Hepatocyte (in vitro differentiated cells): ENCODE data around the gene TAF10.

ENCODE experiments used
- EZH2 ChIP-seq: fragments of 200-600 bp; sonication (generic); IDR thresholded peaks from 2 replicates; pipeline ENCODE4 v1.6.1; 2016; ENCODE audit warnings: antibody characterized with exemption, mild to moderate bottlenecking, borderline replicate concordance
- EZH2phosphoT487 ChIP-seq: fragments of 200-600 bp; sonication (generic); IDR thresholded peaks from one replicate; pipeline ENCODE4 v1.6.1; 2018; ENCODE audit warnings: antibody characterized with exemption, mild to moderate bottlenecking, low read depth, moderate library complexity; ENCODE audit not compliant: unreplicated experiment, severe bottlenecking
- TF ChIP-seq, protein P1 (sequence below): fragments of 200-600 bp; sonication (generic); IDR thresholded peaks from 2 replicates; pipeline ENCODE4 v1.5.1; 2016; ENCODE audit warnings: antibody characterized with exemption, mild to moderate bottlenecking; ENCODE audit not compliant: poor library complexity

DNA sequence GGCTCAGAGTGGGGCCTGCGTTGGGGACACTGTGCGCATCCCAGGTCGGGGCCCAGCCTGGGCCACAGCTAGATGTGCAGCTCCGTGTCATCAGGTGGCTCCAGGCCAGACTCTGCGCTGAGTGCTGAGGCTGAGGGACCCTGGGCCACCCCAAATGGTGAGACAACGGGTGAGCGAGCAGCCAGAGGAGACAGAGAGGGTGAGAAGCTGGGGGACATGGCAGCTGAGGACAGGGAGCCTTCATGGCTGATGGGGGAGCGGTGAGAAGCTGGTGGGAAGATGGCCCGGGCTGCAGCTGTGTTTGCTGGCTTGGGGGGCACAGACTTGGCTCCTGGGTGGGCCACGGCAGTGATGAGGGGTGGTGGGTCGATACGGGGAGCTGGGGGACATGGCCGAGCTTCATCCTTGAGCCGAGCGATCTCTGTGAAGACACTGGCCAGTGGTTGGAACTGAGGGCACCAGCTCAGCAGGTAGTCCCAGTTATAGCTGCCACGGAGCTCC lies 9.7 kb upstream of the TAF10 start:
- TF ChIP-seq, protein P1, sequence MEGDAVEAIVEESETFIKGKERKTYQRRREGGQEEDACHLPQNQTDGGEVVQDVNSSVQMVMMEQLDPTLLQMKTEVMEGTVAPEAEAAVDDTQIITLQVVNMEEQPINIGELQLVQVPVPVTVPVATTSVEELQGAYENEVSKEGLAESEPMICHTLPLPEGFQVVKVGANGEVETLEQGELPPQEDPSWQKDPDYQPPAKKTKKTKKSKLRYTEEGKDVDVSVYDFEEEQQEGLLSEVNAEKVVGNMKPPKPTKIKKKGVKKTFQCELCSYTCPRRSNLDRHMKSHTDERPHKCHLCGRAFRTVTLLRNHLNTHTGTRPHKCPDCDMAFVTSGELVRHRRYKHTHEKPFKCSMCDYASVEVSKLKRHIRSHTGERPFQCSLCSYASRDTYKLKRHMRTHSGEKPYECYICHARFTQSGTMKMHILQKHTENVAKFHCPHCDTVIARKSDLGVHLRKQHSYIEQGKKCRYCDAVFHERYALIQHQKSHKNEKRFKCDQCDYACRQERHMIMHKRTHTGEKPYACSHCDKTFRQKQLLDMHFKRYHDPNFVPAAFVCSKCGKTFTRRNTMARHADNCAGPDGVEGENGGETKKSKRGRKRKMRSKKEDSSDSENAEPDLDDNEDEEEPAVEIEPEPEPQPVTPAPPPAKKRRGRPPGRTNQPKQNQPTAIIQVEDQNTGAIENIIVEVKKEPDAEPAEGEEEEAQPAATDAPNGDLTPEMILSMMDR: no peak
- TF ChIP-seq EZH2 (no peak), EZH2phosphoT487 (no peak)
